Stimulated activated CD4-positive, alpha-beta T cell treated with anti-CD3 and anti-CD28 coated beads, Interleukin-1b, Interleukin-23, amount 100 ng/mL, for 1 hour (primary cell): ENCODE data around the gene TET2.

Experiments used
- DNase-seq, 2 donors: peaks; one replicate each; pipeline ENCODE4 v3.0.0-alpha.2; 2020; ENCODE audit warnings: low read depth in 2 of 2

The TET2 gene

GRCh38 chr4:105182211-105182610, 35.5 kb downstream of the TET2 start:
- no peak for DNase-seq

DNA sequence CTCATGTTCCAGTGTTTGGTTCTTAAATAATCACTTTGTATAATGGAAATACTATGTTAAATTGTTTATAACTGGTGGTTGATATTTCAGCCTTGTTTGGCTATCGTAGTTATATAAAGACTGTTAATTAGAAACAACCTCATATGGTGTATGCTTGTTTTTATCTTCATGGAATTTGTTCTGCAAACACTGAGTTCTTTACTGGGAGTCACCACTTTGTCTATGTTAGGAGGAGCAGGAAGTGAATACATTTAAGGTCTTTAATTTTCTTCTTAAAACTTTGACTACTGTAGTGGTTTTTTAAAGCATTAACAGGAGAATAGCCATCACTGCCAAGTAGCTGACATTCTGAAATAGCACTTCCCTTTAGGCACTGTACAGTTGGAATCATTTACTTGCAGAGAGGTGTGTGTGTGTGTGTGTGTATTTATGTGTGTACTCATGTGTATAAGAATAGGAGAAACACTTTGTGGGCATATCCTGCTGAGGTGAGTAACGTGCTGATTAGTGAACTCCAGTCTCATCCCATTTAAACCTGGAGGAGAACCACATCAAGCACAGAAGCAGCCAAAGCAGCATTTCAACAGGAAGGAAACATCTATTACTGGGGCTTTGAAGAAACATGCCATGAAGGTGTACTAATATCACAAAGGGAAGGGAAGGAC, 37.8 kb downstream of the TET2 start:
- no peak for DNase-seq

DNA sequence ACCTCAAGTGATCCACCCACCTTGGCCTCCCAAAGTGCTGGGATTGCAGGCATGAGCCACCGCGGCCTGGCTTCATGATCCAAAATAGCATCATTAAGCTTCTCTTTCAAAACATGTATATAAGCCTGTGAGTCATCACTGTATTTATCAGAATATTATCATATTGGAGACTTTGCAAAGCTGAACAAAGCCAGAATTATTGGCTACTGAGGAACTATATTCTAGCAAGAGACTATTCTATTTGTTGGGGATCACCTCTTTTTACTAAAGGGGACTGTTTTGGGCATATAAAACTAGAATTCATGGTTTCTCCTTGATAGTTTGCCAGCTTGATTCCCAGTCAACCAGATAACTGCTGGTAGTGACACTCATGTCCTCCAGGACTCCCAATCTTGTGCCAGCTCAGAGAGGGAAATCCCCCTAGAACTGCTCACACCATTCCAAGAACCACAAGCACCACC, 40.1 kb downstream of the TET2 start:
- DNase-seq, result no peak

- no peak for DNase-seq
Observed at GRCh38 chr4:105189855-105190650, 43.4 kb downstream of the TET2 start.

DNA sequence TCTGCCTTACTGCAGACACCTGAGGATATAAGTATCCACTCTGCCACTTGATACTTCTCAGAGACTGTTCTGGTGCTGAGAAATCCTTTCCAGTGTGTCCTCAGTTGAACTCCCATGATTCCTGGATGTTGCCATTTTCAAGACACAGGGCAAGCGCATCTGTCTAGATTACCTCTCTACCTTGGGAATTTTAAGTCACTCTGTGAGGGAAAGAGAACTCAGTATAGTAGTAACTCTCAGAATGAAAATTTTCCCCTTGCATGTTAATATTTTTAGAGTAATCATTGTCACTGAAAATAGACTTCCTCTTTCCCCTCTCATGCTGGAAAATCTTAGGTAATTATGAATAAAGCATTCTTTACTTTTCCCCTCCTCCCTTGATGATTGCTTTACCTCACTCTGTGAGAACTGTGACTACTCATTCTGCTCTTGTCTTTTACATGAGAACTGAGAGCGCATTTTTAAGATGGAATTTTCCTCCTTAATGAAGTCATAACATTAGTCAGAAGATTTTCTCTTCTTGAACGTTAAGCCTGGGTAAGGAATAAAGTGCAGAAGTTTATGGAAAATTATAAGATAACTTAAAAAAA, 45.0 kb downstream of the TET2 start:
- DNase-seq, result no peak

DNA sequence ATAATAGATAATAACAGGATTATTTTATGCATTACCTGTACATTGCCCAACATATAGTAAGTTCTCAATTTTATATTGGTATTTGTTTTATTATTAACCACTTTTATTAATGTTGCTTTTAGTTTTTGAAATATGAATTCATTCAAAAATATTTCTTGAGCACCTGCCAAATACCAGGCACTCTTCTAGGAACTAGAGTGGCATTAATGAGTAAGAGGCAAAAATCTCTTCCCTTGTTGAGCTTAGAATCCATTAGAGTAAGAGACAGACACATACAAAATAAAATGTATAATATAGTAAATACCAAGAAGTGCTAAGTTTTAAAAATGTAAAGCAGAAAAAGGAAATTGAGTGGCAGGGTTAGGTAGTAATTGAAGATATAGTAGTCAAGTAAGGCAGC, 45.8 kb downstream of the TET2 start:
- DNase-seq, result no peak

DNA sequence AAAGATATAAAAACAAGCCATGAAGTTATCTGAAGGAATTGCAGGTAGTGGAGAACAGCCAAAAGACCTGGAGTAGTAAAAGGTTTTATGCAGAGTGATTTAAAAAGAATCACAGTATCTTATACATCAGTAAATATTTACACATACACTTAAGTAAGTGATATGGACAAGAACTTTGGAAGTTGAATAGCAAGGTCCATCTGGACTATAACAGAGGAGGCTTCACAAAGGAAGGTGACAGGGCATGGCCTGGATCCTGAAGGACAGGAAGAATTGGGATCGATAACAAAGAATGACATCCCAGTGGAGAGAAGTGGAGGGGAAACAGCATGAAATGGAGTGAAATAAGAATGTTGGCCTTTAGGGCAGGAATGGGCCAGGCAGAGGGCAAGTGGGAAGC, 46.2 kb downstream of the TET2 start:
- DNase-seq, result no peak

DNA sequence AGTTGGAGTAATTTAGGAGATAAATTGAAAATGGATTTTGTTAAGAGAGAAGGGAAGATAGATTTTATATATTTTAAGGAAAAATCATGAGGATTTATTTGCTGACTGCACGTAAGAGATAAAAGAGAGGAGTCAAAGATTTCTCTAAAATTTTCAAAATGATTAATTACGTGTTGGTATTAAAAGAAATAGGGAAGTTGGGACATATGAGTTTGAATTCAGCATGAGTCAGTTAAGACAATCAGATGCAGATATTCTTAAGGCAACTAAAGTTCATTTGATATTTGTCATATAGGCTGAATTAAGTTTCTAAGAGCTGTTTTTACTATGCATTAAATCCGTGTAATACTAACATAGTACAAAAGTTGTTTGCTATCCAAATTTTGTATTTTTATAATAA, 46.9 kb downstream of the TET2 start:
- DNase-seq, result no peak

- DNase-seq, result no peak
Observed at GRCh38 chr4:105194328-105195231, 47.9 kb downstream of the TET2 start.

DNA sequence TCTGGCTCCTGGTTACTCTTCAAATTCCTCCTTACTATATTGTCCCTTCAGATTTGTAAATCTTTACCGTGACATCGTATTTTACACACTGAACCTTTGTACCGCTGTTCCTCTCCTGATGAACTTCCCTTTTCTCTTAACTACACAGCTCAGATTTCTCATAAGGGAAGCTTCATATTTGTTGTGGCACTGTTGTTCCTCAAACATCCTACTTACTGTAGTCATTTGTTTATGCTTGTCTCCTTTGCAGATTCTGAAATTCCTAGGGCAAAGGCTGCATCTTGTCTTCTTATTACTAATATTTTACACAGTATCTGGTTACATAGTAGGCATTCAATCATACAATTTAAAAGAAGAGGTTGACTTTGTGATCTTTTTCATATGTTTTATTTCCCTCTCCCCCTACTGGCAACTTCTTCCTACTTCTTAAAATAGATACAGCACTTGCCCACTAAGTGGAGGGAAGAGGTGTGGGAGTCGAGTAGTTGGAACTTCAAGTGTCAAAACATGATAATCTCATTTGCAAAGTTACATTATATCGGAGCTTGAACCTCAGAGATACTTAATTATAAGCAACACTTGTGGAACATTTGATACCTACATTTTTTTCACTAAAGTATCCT, 50.0 kb downstream of the TET2 start:
- DNase-seq, result no peak

DNA sequence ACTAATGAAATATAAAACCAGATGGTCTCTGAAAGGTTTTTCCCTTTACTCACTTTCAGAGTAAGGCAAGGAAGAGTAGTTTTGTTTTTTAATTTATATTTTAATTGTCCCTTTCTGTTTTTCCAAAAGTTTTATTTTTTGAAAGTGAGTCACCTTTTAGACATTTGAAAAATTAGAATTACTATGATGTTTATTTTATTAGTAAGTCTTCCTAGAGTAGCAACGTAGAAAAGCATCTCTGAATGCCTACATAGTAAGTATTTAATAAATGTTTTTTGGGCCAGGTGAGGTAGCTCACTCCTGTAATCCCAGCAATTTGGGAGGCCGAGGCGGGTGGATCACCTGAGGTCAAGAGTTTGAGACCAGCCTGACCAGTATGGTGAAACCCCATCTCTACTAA, 51.1 kb downstream of the TET2 start:
- DNase-seq, result no peak

DNA sequence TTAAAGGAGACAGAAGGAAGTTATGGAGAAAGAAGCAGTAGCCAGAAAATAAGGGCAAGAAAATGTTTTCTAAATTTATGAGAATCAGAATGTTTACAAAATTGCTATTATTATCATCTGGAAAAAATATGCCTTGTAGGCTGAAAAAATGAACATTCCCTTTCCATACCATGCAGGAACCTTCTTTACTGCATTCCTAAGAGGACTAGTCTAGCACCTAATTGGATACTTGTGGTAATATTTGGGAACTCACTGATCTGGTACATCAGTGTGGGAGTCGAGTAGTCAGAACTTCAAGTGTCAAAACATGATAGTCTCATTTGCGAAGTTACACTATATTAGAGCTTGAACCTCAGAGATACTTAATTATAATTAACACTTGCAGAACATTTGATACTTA, 51.9 kb downstream of the TET2 start:
- no peak for DNase-seq

GRCh38 chr4:105206214-105206613, 59.5 kb downstream of the TET2 start:
- no peak for DNase-seq

GRCh38 chr4:105207386-105207785, 60.7 kb downstream of the TET2 start:
- DNase-seq, result no peak

GRCh38 chr4:105208561-105208960, 61.9 kb downstream of the TET2 start:
- DNase-seq, result no peak

DNA sequence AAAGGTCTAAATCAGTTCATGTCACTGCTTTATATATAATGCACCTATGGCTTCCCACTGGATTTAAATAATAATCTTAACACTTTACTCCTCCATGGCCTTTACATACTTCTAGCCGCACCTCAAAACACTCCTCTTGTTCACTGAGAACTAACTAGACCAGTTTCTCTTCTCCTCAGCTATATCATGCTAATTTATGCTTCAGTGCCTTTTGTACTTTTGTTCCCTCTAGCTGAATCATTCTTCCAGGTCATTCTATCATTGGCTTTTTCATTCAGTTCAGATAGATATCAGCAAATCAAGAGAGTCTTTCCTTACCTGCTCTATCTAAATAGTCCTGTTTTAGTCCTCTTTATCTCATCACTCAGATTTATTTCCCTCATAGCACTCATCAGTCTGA, 64.2 kb downstream of the TET2 start:
- DNase-seq, result no peak

DNA sequence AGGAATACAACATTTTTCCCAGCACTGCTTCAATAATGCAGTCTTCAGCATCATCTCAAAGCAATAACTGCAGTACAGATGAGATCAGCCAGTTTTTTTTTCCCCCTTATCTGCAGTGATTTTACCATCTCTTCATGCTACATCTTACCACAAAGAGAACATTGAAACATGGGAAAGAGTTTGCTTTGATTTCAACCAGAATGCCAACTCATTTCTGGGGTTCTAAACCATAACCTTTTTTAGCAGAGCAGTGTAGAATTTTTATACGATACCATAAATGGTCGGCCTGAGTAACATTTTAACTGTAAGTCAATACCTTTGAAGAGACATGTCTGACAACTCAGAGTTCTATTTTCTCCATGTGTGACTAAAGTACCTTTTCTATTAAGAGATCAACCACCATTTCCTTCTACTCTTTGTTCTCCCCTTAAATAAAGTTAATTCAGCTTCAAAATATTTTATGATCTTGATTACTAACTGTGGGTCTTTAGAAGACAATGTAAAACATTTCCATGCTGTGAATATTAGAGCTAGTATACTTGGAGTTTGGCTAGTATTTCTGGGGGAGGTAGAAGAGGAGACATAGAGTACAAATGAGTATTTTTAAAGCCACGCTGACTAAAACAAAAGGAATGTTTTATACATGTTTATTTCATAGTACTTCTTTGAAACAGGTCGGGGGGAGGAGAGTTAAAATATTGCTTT, 69.1 kb downstream of the TET2 start:
- no peak for DNase-seq

GRCh38 chr4:105225500-105225899, 78.8 kb downstream of the TET2 start:
- no peak for DNase-seq

GRCh38 chr4:105227054-105227453, 80.4 kb downstream of the TET2 start:
- DNase-seq, result no peak

DNA sequence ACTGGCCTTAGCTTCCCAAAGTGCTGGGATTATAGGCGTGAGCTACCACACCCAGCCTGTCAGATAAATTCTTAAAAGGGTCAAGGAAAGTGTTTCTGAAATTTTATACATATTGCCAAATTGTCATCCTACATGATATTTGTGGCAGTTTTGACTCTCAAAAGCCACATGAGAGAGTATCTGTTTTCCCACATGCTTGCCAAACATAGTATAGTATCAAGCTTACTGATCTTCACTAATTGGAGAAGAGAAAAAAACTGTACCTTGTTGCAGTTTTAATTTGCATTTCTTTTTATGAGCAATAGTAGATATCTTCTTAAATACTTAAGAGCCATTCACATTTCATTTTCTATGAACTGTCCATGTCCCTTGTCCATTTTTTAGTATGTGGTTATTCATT, 83.6 kb downstream of the TET2 start:
- DNase-seq, result no peak

DNA sequence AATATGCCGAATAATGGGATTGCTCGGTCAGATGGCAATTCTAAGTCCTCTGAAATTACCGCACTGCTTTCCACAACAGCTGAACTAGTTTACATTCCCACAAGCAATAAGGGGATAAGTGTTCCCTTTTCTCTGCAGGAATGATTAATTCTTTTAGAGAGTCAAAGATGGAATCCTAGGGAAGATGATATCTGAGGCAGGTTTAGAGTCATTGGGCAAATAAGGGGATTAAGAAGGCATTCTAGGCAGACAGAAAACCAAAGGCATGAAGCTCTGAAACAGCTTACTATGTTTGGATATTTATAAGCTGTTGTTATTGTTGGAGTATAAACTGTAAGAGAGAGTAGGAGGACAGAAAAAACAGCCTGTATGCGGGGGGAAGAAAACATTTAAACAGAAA, 85.7 kb downstream of the TET2 start:
- DNase-seq, result no peak
